Neuronal stem cell (in vitro differentiated cells): ENCODE data around the gene CACUL1.

ENCODE experiments used
- DNase-seq: peaks from one replicate; pipeline ENCODE4 v3.0.0-alpha.2; 2013; ENCODE audit warnings: low spot score
- H2AFZ ChIP-seq: one replicate; pipeline ENCODE4 v1.6.1; 2013; ENCODE audit warnings: mild to moderate bottlenecking, low read length, inconsistent platforms
- H2AK5ac ChIP-seq: 2 replicates; pipeline ENCODE4 v1.6.1; 2013; ENCODE audit warnings: low read depth, mild to moderate bottlenecking, inconsistent platforms, low read length, moderate library complexity, mixed read lengths
- H2BK120ac ChIP-seq: 2 replicates; pipeline ENCODE4 v1.6.1; 2013; ENCODE audit warnings: low read depth, mild to moderate bottlenecking, inconsistent platforms, low read length, moderate library complexity, mixed read lengths
- H2BK12ac ChIP-seq: one replicate; pipeline ENCODE4 v1.6.1; 2013; ENCODE audit warnings: low read length, inconsistent platforms
- H2BK15ac ChIP-seq: 2 replicates; pipeline ENCODE4 v1.6.1; 2013; ENCODE audit warnings: mild to moderate bottlenecking, low read length, inconsistent platforms, mixed read lengths
- H2BK5ac ChIP-seq: one replicate; pipeline ENCODE4 v1.6.1; 2013; ENCODE audit warnings: inconsistent platforms, mild to moderate bottlenecking, low read length, moderate library complexity
- H3K14ac ChIP-seq: one replicate; pipeline ENCODE4 v1.6.1; 2013; ENCODE audit warnings: low read length, inconsistent platforms
- H3K18ac ChIP-seq: 2 replicates; pipeline ENCODE4 v1.6.1; 2013; ENCODE audit warnings: low read length, inconsistent platforms
- H3K23ac ChIP-seq: 2 replicates; pipeline ENCODE4 v1.6.1; 2013; ENCODE audit warnings: low read depth, mild to moderate bottlenecking, mixed read lengths, low read length, inconsistent platforms; ENCODE audit not compliant: poor library complexity
- H3K27ac ChIP-seq: replicated peaks from 3 replicates; pipeline ENCODE4 v1.5.1; 2013; ENCODE audit warnings: low read length, inconsistent platforms
- H3K27me3 ChIP-seq, 3 experiments: 2 replicates each; pipeline ENCODE4 v1.6.1; 2013; ENCODE audit warnings: low read length in 3 of 3, mild to moderate bottlenecking in 2 of 3, inconsistent platforms in 1 of 3, low read depth in 1 of 3, mixed read lengths in 1 of 3, moderate library complexity in 1 of 3; ENCODE audit not compliant: control insufficient read depth in 3 of 3, insufficient read depth in 3 of 3
- H3K36me3 ChIP-seq, 2 donors: replicated peaks in 1 of 2; 2 replicates each; pipeline ENCODE4 v1.6.1; 2013; ENCODE audit warnings: low read length in 2 of 2; ENCODE audit not compliant: control insufficient read depth in 2 of 2, insufficient read depth in 2 of 2
- H3K4ac ChIP-seq: 2 replicates; pipeline ENCODE4 v1.6.1; 2013; ENCODE audit warnings: inconsistent platforms, mild to moderate bottlenecking, low read length, moderate library complexity
- H3K4me1 ChIP-seq, 2 donors: 1 replicate in 1 of 2; 2 replicates in 1 of 2; pipeline ENCODE4 v1.6.1; 2013; ENCODE audit warnings: low read length in 2 of 2, low read depth in 1 of 2; ENCODE audit not compliant: control insufficient read depth in 2 of 2, insufficient read depth in 1 of 2
- H3K4me2 ChIP-seq: one replicate; pipeline ENCODE4 v1.6.1; 2013; ENCODE audit warnings: mild to moderate bottlenecking, low read length, inconsistent platforms; ENCODE audit not compliant: insufficient read depth, poor library complexity, severe bottlenecking
- H3K4me3 ChIP-seq, 2 donors: 2 replicates each; pipeline ENCODE4 v1.5.1; 2013; ENCODE audit warnings: low read length in 2 of 2, mild to moderate bottlenecking in 2 of 2, inconsistent platforms in 1 of 2, moderate library complexity in 1 of 2
- H3K79me1 ChIP-seq: one replicate; pipeline ENCODE4 v1.6.1; 2013; ENCODE audit warnings: low read depth, mild to moderate bottlenecking, inconsistent platforms, low read length, moderate library complexity
- H3K9ac ChIP-seq: one replicate; pipeline ENCODE4 v1.6.1; 2013; ENCODE audit warnings: mild to moderate bottlenecking, low read depth, low read length, inconsistent platforms; ENCODE audit not compliant: poor library complexity
- H3K9me3 ChIP-seq, 2 donors: replicated peaks in 1 of 2; 2 replicates each; pipeline versions ENCODE3 to v1.6.1; 2013; ENCODE audit warnings: low read length in 2 of 2, mild to moderate bottlenecking in 2 of 2, inconsistent platforms in 1 of 2, low read depth in 1 of 2, mixed read lengths in 1 of 2, moderate library complexity in 1 of 2; ENCODE audit not compliant: control insufficient read depth in 2 of 2, insufficient read depth in 1 of 2
- H4K8ac ChIP-seq: one replicate; pipeline ENCODE4 v1.6.1; 2013; ENCODE audit warnings: low read depth, mild to moderate bottlenecking, inconsistent platforms, low read length, moderate library complexity
- H4K91ac ChIP-seq: one replicate; pipeline ENCODE4 v1.6.1; 2013; ENCODE audit warnings: low read length, low read depth, mild to moderate bottlenecking, inconsistent platforms; ENCODE audit not compliant: poor library complexity
- WGBS, 2 donors: extraction: QIAGEN DNeasy Blood & Tissue Kit; methylation state at CpG; one replicate each; pipeline ENCODE4 v1.1.7; 2013; ENCODE audit warnings: missing lambda C conversion rate in 2 of 2, mixed read lengths in 1 of 2; ENCODE audit not compliant: insufficient read length in 2 of 2, insufficient replicate concordance in 1 of 2; ENCODE audit errors: extremely low coverage in 2 of 2; 5-methylcytosine and 5-hydroxymethylcytosine counted together

CACUL1 gene

GRCh38 chr10:118689070-118689858 lies 65.5 kb downstream of the CACUL1 start:
- Histone ChIP-seq H3K27ac (no peak overlapping the region), H3K14ac (no peak overlapping the region), H4K91ac (no peak overlapping the region), H3K4me1 (peaks cover 0 to 3% of the 10 kb centered on the region in 2 donors), H2BK5ac (no peak overlapping the region), H3K4me3 (no peak overlapping the region), H3K36me3 (peaks cover 11 to 86% of the 10 kb centered on the region in 2 donors), H3K9ac (no peak overlapping the region), H3K18ac (no peak overlapping the region), H2AK5ac (no peak overlapping the region), H2BK120ac (no peak overlapping the region), H3K4ac (no peak overlapping the region), H2BK15ac (no peak overlapping the region), H3K23ac (no peak overlapping the region), H2AFZ (no peak overlapping the region), H3K9me3 (peaks cover 0 to 2% of the 10 kb centered on the region in 2 donors), H3K27me3 (no peaks in the 10 kb centered on the region), H3K79me1 (no peaks in the 10 kb centered on the region), H3K4me2 (no peak overlapping the region), H4K8ac (no peak overlapping the region), H2BK12ac (no peak overlapping the region)
- no CpG with 5 or more reads among the region's 4 CpGs for WGBS, 2 donors
- no peak for DNase-seq

GRCh38 chr10:118687472-118687871 lies 67.3 kb downstream of the CACUL1 start:
- Histone ChIP-seq H2BK15ac (no peak overlapping the region), H3K27ac (no peak overlapping the region), H4K91ac (no peak overlapping the region), H3K14ac (no peak overlapping the region), H3K23ac (no peak overlapping the region), H2AK5ac (no peak overlapping the region), H3K4me1 (no peaks in the 10 kb centered on the region), H3K4me2 (no peak overlapping the region), H3K9me3 (peaks cover 0 to 2% of the 10 kb centered on the region in 2 donors), H4K8ac (no peak overlapping the region), H2BK5ac (no peak overlapping the region), H3K18ac (no peak overlapping the region), H3K4ac (no peak overlapping the region), H3K36me3 (peaks cover 14 to 86% of the 10 kb centered on the region in 2 donors), H3K79me1 (no peaks in the 10 kb centered on the region), H3K27me3 (no peaks in the 10 kb centered on the region), H2AFZ (no peak overlapping the region), H2BK12ac (no peak overlapping the region), H3K9ac (no peak overlapping the region), H3K4me3 (no peak overlapping the region), H2BK120ac (no peak overlapping the region)
- no peak for DNase-seq

DNA sequence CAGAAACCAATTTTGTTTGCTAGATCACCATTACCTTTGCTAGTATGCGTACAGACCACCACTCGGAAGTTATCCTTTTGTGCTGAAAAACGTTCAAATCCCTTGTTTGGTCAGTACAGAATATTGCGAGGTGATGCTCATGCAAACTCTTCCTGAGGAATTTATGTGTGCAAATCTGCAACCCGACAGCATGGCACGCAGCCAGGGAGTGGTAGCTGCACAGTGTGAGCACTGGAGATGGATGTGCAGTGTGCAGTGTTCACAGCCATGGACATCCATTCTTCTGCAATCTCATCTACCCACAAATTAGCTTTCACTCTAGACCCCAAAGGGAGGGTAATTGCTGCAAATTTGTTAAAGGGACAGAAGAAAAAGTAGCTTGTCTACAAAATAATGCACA lies 72.2 kb downstream of the CACUL1 start:
- H3K9ac ChIP-seq, result no peak overlapping the region

DNA sequence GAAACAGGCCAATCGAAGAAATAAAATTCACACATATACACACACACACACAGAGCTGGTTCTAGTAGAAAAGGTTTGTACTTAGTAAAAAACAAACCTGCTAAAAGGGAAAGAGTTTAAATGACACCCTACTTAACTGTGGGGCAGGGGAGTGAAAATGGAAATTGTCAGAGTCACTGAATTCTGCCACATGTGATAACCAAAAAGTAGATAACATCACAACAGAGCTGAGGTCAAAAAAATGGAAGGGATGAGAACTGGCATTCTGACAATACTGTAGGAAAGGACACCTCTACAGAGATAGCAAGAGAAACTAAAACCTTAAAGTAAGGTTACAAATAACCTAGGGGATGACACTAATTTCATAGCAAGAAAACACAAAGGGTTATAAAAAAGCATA lies 74.6 kb downstream of the CACUL1 start:
- WGBS, 2 donors, result no CpG with 5 or more reads among the region's 1 CpG

More for the DNA sequence above, 72.2 kb downstream of the CACUL1 start:
- no peaks in the 10 kb centered on the region for H3K9me3 ChIP-seq
- no peaks in the 10 kb centered on the region for H3K27me3 ChIP-seq
- H3K79me1 ChIP-seq, result no peaks in the 10 kb centered on the region
- H2BK12ac ChIP-seq, result no peak overlapping the region
- no peak overlapping the region for H3K18ac ChIP-seq
- WGBS, 2 donors, result no CpG with 5 or more reads among the region's 6 CpGs
- H3K4ac ChIP-seq, result no peak overlapping the region
- no peak overlapping the region for H2BK15ac ChIP-seq
- H3K36me3 ChIP-seq, result peaks cover 14 to 74% of the 10 kb centered on the region in 2 donors
- H4K91ac ChIP-seq, result no peak overlapping the region
- H3K27ac ChIP-seq, result no peak overlapping the region
- no peak overlapping the region for H4K8ac ChIP-seq
- no peak overlapping the region for H3K4me3 ChIP-seq
- no peak overlapping the region for H3K14ac ChIP-seq
- no peak overlapping the region for H2AK5ac ChIP-seq
- no peak overlapping the region for H3K23ac ChIP-seq
- H2AFZ ChIP-seq, result no peak overlapping the region
- no peak overlapping the region for H3K4me2 ChIP-seq
- no peak overlapping the region for H2BK5ac ChIP-seq
- no peak overlapping the region for H2BK120ac ChIP-seq
- DNase-seq, result no peak
- H3K4me1 ChIP-seq, result no peaks in the 10 kb centered on the region

More for the DNA sequence above, 74.6 kb downstream of the CACUL1 start:
- H3K79me1 ChIP-seq, result no peaks in the 10 kb centered on the region
- H2BK12ac ChIP-seq, result no peak overlapping the region
- no peak overlapping the region for H3K18ac ChIP-seq
- no peak overlapping the region for H4K8ac ChIP-seq
- no peak overlapping the region for H3K4me3 ChIP-seq
- H3K23ac ChIP-seq, result no peak overlapping the region
- no peak overlapping the region for H3K4me2 ChIP-seq
- no peak overlapping the region for H3K27ac ChIP-seq
- DNase-seq, result no peak
- no peak overlapping the region for H2BK5ac ChIP-seq
- no peak overlapping the region for H2BK15ac ChIP-seq
- no peak overlapping the region for H2AFZ ChIP-seq
- no peak overlapping the region for H3K14ac ChIP-seq
- H3K27me3 ChIP-seq, result no peaks in the 10 kb centered on the region
- peaks cover 10 to 57% of the 10 kb centered on the region in 2 donors for H3K36me3 ChIP-seq
- H4K91ac ChIP-seq, result no peak overlapping the region
- no peak overlapping the region for H2AK5ac ChIP-seq
- H3K9ac ChIP-seq, result no peak overlapping the region
- no peak overlapping the region for H2BK120ac ChIP-seq
- no peak overlapping the region for H3K4ac ChIP-seq
- H3K4me1 ChIP-seq, result no peaks in the 10 kb centered on the region
- H3K9me3 ChIP-seq, result no peaks in the 10 kb centered on the region
